OCI-LY3 (cell line): ENCODE measurements around the gene GDF9.

Experiments
- EZH2phosphoT487 ChIP-seq: fragments of 200-600 bp; shearing (Covaris generic); IDR thresholded peaks from 2 replicates; pipeline ENCODE4 v1.6.1; 2018; ENCODE audit warnings: antibody characterized with exemption, mixed run types, low read depth
- TF ChIP-seq, protein P1 (sequence below): fragments of 200-600, 300-600 bp; sonication (generic); IDR thresholded peaks from 2 replicates; pipeline ENCODE4 v1.5.1; 2014; ENCODE audit warnings: antibody characterized with exemption, low read length, low read depth

DNA sequence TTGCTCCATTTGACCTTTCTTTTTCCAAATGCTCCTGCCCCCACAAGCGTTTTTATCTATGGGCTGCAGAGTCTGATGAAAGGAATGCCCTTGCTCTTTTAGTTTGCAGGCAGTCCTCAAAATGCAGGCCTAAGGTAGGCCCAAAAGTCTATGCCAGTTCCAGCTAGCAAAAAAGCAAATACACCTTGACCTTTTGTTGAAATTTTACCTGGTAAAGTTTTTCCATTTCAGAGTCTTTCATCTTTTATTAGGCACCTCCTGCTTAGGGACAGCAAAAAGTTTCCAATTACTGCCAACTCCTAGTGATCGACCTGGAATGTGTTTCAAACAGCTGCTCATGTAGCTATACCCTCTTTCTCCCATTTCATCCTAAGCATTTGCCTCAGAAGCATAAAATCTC, 4.5 kb upstream of the GDF9 start:
- TF ChIP-seq, protein P1, sequence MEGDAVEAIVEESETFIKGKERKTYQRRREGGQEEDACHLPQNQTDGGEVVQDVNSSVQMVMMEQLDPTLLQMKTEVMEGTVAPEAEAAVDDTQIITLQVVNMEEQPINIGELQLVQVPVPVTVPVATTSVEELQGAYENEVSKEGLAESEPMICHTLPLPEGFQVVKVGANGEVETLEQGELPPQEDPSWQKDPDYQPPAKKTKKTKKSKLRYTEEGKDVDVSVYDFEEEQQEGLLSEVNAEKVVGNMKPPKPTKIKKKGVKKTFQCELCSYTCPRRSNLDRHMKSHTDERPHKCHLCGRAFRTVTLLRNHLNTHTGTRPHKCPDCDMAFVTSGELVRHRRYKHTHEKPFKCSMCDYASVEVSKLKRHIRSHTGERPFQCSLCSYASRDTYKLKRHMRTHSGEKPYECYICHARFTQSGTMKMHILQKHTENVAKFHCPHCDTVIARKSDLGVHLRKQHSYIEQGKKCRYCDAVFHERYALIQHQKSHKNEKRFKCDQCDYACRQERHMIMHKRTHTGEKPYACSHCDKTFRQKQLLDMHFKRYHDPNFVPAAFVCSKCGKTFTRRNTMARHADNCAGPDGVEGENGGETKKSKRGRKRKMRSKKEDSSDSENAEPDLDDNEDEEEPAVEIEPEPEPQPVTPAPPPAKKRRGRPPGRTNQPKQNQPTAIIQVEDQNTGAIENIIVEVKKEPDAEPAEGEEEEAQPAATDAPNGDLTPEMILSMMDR: no peak
- no peak for TF ChIP-seq EZH2phosphoT487
